Measurements from ENCODE around the gene LHCGR. TPM values are rescaled to one million over a fixed set of nuclear protein-coding genes. Genes with fewer than 3 reads are reported as not detected.
"Not testable (repeated sequence)": the region's sequence is repeated elsewhere in the genome, so short reads cannot be mapped to it uniquely, and the experiment has no call there.

Gene LHCGR
- total RNA-seq, 2 experiments from 2014 or later = not detected

DNA sequence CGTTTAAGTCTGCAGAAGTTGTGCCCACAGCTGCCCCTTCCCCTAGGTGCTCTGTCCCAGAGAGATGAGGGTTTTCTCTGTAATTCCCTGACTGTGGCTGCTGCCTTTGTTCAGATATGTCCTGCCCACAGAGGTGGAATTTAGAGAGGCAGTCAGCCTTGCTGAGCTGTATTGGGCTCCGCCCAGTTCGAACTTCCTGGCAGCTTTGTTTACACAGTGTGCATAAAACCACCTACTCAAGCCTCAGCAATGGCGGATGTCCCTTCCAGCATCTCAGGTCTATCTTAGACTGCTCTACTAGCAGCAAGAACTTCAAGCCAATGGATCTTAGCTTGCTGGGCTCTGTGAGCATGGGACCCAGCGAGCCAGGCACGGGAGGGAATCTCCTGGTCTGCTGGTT is 48.1 kb downstream of the LHCGR start:
- Mint-ChIP-seq H3K36me3 (no peaks in the 10 kb centered on the region), H3K27me3 (peaks cover 4% of the 10 kb centered on the region), H3K4me3 (no peak overlapping the region), H3K9me3 (no peaks in the 10 kb centered on the region), H3K27ac (no peak overlapping the region), H3K4me1 (no peaks in the 10 kb centered on the region)
- no peak for DNase-seq

DNA sequence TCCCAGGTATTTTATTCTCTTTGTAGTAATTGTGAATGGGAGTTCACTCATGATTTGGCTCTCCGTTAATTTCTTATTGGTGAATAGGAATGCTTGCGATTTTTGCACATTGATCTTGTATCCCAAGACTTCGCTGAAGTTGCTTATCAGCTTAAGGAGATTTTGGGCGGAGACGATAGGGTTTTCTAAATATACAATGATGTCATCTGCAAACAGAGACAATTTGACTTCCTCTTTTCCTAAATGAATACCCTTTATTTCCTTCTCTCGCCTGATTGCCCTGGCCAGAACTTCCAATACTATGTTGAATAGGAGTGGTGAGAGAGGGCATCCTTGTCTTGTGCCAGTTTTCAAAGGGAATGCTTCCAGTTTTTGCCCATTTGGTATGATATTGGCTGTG is 51.9 kb downstream of the LHCGR start:
- H3K27me3 Mint-ChIP-seq, DNase-seq, H3K27ac Mint-ChIP-seq, H3K4me3 Mint-ChIP-seq, H3K9me3 Mint-ChIP-seq, H3K4me1 Mint-ChIP-seq, H3K36me3 Mint-ChIP-seq: not testable (repeated sequence)

DNA sequence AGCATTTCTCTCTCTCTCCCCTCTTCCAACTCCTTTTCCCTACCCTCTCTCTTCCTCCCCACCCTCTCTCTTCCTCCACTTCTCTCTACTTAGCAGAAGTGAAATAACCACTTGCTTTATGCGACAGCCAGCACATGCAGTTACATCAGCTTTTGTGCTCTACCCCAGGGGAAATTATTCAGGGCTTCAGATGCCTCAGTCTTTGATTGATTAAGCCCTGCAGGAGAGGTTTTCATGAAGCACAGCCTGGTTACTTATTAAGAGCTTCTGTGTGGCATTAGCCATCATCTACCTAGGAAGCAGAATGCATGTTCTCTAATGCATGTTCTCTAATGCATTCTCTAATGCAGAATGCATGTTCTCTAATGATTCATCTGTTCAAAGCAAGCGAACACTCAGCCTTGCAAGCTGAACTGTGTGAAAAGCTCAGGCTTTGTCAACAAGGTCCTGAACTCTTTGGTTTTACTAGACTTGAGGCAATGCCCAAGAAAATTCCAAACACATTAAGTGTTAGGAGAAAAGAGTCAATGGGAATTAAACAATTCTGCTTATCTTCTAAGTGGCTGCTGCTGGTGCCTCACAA is 56.1 kb downstream of the LHCGR start:
- no peak overlapping the region for H3K27ac Mint-ChIP-seq
- DNase-seq = no peak

DNA sequence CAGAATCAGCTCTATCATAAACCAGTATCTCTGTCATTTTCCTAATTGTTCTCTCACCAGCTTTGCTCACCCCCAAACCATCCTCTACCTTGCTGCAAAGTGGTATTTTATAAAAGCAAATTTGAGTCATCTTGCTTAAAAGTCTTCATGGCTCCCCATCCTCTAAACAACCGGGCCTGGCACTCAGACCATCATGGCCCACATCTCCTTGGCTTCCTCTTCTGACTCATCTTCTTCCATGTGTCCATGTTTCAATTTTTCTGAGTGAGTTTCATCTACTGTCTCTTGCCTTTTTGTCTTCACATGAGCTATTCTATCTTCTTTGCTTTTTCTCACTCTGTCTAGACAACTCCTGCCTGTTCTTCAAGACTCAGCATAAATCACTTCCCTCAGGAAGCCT is 58.6 kb downstream of the LHCGR start:
- Mint-ChIP-seq H3K9me3 (no peaks in the 10 kb centered on the region), H3K4me3 (no peak overlapping the region), H3K4me1 (no peaks in the 10 kb centered on the region), H3K27ac (no peak overlapping the region), H3K36me3 (no peaks in the 10 kb centered on the region), H3K27me3 (no peaks in the 10 kb centered on the region)
- no peak for DNase-seq

More for the DNA sequence above, 56.1 kb downstream of the LHCGR start:
- Mint-ChIP-seq H3K27me3 (no peaks in the 10 kb centered on the region), H3K36me3 (no peaks in the 10 kb centered on the region), H3K9me3 (no peaks in the 10 kb centered on the region), H3K4me3 (no peak overlapping the region), H3K4me1 (no peaks in the 10 kb centered on the region)

DNA sequence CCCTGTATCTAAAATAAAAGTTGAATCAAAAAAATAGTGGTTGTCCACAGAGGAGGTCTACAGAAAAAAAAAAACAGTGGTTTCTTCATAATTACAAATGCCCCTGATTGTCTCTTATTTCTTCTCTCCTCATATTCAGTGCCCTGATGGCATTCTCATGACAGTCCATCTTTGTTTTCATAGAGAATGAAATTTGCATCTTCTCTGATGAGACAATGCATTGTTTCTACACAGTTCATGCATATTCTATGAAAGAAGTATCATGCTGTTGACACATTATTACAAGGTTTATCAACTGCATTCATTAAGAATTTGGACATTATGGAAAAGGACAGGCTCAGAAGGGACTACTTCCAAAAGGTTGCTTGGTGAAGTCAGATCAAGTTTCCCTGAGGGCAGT is 59.5 kb downstream of the LHCGR start:
- no peak overlapping the region for H3K27ac Mint-ChIP-seq
- H3K4me1 Mint-ChIP-seq = no peaks in the 10 kb centered on the region

DNA sequence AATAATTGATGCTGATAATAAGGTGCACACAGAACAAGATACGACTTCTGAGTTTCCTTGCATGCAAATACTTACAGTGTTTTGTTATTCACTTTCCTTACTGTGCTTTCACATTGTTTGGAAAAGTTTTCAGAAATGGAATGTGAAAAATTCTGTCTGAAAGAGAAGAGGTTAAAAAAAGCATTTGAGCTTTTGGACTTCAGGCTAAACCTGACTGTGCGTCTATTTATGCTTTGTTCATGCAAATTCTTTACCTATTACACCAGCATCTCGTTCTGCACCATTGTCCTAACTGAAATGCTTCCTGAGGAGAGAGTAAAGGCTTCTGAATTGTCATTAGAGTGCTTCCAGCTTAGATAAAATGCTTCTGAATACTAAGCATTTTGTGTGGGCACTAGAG is 61.4 kb downstream of the LHCGR start:
- Mint-ChIP-seq H3K4me1 (no peaks in the 10 kb centered on the region), H3K27ac (no peak overlapping the region), H3K4me3 (no peak overlapping the region), H3K9me3 (no peaks in the 10 kb centered on the region), H3K36me3 (no peaks in the 10 kb centered on the region), H3K27me3 (peaks cover 4% of the 10 kb centered on the region)
- no peak for DNase-seq

More for the DNA sequence above, 59.5 kb downstream of the LHCGR start:
- no peak overlapping the region for H3K4me3 Mint-ChIP-seq
- no peaks in the 10 kb centered on the region for H3K27me3 Mint-ChIP-seq
- no peak for DNase-seq
- no peaks in the 10 kb centered on the region for H3K9me3 Mint-ChIP-seq
- no peaks in the 10 kb centered on the region for H3K36me3 Mint-ChIP-seq

DNA sequence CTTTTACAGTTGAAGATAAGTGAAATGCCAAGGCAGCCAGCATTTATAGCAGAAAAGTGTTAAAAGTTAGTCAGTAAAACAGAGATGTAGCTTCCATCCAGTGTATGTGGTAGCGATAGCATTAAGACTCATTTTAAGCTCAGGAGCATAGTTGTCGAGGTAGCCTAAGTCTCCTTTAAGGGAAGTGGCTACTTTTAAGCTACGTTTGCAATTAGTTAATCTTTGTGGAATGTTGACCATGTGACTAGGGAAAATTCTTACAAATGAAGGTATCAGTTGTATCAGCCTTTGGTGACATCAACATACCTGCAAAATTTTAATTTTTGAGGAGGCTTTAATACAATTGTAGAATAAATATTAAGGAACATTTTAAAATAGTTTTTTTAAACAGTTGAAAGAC is 61.9 kb downstream of the LHCGR start:
- H3K9me3 Mint-ChIP-seq = no peaks in the 10 kb centered on the region
- peaks cover 4% of the 10 kb centered on the region for H3K27me3 Mint-ChIP-seq
- no peak for DNase-seq
- no peak overlapping the region for H3K4me3 Mint-ChIP-seq
- no peaks in the 10 kb centered on the region for H3K4me1 Mint-ChIP-seq
- H3K27ac Mint-ChIP-seq = no peak overlapping the region
- no peaks in the 10 kb centered on the region for H3K36me3 Mint-ChIP-seq

DNA sequence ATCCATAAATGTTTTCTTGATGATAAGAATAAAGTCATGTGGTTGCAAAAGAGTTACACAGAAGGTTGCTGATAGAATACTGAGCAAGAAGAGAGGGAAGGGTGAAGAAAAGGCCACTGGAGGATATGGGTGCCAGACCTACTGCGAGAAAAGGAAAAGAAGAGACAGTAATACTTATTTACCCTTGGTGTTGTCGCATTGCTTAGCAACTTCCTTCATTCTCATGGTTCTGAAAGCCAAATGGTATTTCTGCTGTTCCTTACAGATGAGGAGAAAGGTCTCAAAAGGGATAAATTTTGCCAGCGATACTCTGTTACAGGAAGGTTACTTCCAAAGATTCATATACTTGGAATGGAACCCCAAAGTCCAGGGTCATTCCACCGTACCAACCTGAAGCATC is 62.5 kb downstream of the LHCGR start:
- H3K27ac Mint-ChIP-seq = no peak overlapping the region
- DNase-seq = no peak
- H3K27me3 Mint-ChIP-seq = peaks cover 4% of the 10 kb centered on the region
- H3K36me3 Mint-ChIP-seq = no peaks in the 10 kb centered on the region
- no peaks in the 10 kb centered on the region for H3K4me1 Mint-ChIP-seq
- no peak overlapping the region for H3K4me3 Mint-ChIP-seq
- no peaks in the 10 kb centered on the region for H3K9me3 Mint-ChIP-seq

DNA sequence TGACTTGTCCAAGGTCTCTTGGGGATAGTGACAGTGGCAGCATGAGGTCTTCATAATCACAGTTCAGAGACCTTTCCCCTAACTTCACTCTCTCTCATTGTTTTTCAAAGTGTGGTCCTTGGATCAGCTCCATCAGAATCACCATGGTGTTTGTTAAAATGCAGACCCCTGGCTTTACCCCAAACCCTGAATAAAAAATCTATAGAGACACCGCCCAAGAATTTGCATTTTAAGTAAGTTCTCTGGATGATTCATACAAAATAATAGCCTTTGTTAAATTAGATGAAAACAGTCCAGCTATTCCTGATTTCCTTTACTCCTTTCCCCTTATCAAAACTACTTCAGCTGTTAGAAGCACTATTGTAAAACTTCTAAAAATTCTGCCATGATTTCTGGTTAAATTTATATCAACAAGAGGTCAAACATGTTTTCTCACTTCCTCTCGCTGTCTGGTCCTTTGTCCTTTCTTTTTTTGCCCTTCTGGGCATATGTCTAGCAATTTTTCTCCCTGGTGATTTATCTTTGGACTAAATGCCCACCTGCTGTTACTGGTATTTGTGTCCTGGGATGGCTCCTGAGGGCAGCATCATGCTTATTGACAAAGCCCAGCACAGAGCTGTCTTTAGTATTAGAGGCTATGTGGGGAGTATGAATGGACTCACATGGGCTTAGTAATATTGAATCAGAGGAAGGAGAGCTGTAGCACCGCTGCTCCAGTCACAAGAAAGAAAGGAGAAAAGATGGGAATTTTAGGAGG is 63.4 kb downstream of the LHCGR start:
- Mint-ChIP-seq H3K27ac (no peak overlapping the region), H3K9me3 (no peaks in the 10 kb centered on the region), H3K4me1 (no peaks in the 10 kb centered on the region), H3K4me3 (no peak overlapping the region), H3K27me3 (peaks cover 4% of the 10 kb centered on the region), H3K36me3 (no peaks in the 10 kb centered on the region)
- DNase-seq = no peak

DNA sequence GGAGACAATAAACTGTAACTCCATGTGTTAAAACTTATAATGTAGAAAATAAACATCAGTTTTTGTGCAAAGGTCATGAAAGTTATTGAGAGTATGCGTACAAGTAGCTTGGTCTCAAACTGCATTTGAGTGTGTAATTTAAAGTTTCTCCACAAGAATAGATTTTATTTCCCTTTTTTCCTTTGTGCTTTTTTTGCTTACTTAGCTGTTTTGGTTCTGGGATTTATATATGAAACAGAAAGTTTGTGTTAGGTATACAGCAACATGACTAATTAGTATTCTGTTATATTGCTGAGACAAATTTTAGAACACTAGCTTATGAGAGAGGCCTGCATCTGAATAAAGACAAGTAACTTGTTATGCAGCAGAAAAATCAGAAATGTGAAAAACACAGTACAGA is 70.4 kb downstream of the LHCGR start:
- Mint-ChIP-seq H3K4me3 (no peak overlapping the region), H3K27ac (no peak overlapping the region)

DNA sequence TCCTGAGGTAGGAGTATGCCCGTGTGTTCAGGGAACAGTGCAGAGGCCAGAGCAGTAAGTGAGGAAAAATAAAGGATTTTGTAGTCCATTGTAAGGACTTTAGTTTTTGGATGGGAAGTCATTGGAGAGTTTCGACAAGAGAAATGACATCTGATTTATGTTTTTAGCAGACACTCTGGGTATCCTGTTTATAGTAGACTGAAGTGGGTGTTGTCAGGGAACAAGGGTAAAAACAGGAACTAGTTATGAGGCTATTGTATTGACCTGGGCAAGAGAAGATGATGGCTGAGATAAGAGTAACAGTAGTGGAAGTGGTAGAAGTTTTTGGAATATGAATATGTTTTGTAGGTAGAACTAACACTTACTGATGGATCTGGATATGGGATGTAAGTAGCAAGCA is 78.1 kb downstream of the LHCGR start:
- Mint-ChIP-seq H3K4me1 (no peaks in the 10 kb centered on the region), H3K36me3 (no peaks in the 10 kb centered on the region), H3K4me3 (no peak overlapping the region), H3K27ac (no peak overlapping the region), H3K27me3 (peaks cover 9% of the 10 kb centered on the region), H3K9me3 (no peaks in the 10 kb centered on the region)
- DNase-seq = no peak

More for the DNA sequence above, 70.4 kb downstream of the LHCGR start:
- H3K36me3 Mint-ChIP-seq = no peaks in the 10 kb centered on the region
- H3K4me1 Mint-ChIP-seq = no peaks in the 10 kb centered on the region
- no peaks in the 10 kb centered on the region for H3K9me3 Mint-ChIP-seq
- peaks cover 13% of the 10 kb centered on the region for H3K27me3 Mint-ChIP-seq
- DNase-seq = no peak

DNA sequence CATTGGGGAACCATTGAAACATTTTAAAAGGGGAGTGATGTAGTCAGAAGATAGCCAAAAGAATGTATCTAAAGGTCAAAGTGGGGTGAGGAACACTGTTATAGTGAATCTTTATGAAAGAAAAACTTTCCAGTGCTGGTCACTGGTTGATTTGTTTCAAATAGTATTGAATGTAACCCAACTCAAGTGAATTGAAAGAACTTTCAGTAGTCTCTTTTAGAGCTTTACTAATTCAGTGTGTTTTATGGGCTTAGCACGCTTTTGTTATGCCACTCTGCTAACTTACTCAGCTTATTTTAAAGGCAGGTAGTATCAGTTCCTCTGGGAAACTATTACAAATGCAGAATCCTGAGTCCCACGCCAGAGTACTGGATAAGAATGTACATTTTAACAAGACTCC is 80.6 kb downstream of the LHCGR start:
- Mint-ChIP-seq H3K4me3 (no peak overlapping the region), H3K36me3 (no peaks in the 10 kb centered on the region), H3K27me3 (peaks cover 6% of the 10 kb centered on the region), H3K9me3 (no peaks in the 10 kb centered on the region), H3K4me1 (no peaks in the 10 kb centered on the region), H3K27ac (no peak overlapping the region)
- DNase-seq = no peak

DNA sequence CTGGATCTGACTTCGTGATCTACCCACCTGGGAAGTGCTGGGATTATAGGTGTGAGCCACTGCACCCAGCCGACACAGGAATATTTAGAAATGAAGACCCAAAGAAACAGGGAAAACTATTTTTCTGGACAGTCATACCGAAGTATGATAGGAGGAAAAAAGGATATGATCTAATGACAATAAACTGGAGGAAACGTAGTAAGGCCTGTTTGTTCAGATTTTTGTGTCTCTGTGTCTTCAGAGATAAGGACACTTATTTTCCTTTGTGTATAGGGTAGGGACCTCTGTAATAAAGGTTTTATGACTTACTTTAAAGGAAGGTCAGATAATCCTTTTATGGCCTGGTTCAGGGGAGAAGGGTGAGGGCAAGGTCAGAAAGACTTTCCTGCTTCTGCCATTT is 81.9 kb downstream of the LHCGR start:
- Mint-ChIP-seq H3K9me3 (no peaks in the 10 kb centered on the region), H3K27ac (no peak overlapping the region), H3K4me1 (no peaks in the 10 kb centered on the region), H3K27me3 (peaks cover 8% of the 10 kb centered on the region), H3K36me3 (no peaks in the 10 kb centered on the region), H3K4me3 (no peak overlapping the region)
- DNase-seq = no peak

DNA sequence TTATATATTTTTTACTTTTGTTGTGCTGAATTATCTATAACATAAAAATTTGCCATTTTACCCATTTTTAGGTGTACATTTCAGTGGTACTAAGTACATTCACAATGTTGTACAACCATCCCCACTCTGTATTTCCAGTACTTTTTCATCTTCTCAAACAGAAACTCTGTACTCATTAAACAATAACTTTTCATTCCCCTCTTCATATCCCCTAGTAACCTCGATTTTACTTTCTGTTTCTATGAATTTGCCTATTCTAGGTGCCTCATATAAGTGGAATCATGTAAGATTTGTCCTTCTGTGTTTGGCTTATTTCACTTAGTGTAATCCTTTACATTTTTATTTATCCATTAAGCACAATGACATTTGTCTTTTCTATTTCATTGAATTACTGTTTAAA is 86.5 kb downstream of the LHCGR start:
- Mint-ChIP-seq H3K27ac (no peak overlapping the region), H3K4me3 (no peak overlapping the region), H3K27me3 (peaks cover 20% of the 10 kb centered on the region), H3K9me3 (no peaks in the 10 kb centered on the region), H3K4me1 (no peaks in the 10 kb centered on the region), H3K36me3 (no peaks in the 10 kb centered on the region)
- DNase-seq = no peak

DNA sequence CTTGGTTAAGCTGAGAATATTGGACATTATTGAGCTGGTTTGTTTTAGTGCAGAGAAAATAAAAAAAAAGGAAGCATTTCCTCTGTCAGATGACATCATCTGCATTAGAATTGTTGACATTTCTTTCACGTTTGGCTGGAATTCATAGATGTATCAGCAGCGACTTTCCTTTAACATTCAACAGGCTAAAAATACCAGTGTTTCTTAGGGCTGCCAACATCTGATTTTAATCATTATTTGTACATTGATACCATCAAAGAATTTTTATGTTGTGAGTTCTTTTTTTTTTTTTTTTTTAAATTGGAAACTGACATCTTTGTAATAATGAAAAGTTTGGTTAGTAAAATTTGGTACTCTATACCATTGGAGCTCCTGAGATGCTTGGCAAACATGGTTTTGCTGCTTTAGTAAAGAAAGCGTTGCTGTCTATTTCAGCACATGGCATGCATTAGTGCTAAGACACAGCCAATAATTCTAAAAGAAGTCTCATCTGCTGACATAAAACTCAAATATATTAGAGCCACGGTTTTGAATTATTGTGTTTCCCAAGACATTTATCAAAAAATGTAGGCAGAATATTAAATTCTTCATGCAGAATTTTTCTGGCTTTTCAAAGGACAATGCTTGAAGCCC is 104.2 kb downstream of the LHCGR start:
- peaks cover 5% of the 10 kb centered on the region for H3K27me3 Mint-ChIP-seq
- no peaks in the 10 kb centered on the region for H3K9me3 Mint-ChIP-seq
- no peak for DNase-seq
- no peak overlapping the region for H3K27ac Mint-ChIP-seq
- no peaks in the 10 kb centered on the region for H3K36me3 Mint-ChIP-seq
- H3K4me3 Mint-ChIP-seq = no peak overlapping the region
- no peaks in the 10 kb centered on the region for H3K4me1 Mint-ChIP-seq

DNA sequence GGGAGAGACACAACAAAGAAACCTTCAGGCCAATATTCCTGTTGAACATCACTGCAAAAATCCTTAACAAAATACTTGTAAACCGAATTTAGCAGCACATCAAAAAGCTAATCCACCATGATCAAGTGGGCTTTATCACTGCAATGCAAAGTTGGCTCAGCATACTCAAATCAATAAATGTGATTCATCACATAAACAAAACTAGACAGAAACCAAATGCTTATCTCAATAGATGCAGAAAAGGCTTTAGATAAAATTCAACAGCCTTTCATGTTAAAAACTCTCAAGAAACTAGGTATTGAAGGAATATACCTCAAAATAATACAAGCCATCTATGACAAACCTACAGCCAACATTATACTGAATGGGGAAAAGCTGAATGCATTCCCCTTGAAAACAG is 117.3 kb downstream of the LHCGR start:
- no peak for DNase-seq
- Mint-ChIP-seq H3K4me3 (no peak overlapping the region), H3K36me3 (no peaks in the 10 kb centered on the region), H3K27me3 (peaks cover 21% of the 10 kb centered on the region), H3K4me1 (no peaks in the 10 kb centered on the region), H3K9me3 (no peaks in the 10 kb centered on the region), H3K27ac (no peak overlapping the region)

All from activated naive CD8-positive, alpha-beta T cell treated with anti-CD3 and anti-CD28 coated beads for 36 hours (primary cell).